ENCODE results near the gene IFIH1.

DNA sequence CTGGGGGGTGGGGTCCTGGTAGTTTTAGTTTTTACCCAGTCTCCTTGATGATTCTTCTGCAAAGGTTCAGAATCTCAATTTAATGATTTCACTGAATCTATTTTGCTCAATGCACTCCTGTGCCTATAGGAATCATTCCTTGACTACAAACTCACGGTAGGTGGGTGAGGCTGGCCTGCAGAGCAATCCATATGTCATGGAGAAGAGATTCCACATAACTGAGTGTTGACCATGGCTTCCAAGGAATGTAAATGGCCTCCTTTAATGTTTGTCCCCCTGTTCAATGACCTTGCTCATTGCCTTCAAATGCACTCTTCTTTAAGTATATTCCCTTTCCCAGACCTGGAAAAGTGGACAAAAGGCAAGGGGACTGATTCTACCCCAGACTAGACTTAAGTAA is 87.7 kb downstream of the IFIH1 start:
- TF ChIP-seq, protein P1, sequence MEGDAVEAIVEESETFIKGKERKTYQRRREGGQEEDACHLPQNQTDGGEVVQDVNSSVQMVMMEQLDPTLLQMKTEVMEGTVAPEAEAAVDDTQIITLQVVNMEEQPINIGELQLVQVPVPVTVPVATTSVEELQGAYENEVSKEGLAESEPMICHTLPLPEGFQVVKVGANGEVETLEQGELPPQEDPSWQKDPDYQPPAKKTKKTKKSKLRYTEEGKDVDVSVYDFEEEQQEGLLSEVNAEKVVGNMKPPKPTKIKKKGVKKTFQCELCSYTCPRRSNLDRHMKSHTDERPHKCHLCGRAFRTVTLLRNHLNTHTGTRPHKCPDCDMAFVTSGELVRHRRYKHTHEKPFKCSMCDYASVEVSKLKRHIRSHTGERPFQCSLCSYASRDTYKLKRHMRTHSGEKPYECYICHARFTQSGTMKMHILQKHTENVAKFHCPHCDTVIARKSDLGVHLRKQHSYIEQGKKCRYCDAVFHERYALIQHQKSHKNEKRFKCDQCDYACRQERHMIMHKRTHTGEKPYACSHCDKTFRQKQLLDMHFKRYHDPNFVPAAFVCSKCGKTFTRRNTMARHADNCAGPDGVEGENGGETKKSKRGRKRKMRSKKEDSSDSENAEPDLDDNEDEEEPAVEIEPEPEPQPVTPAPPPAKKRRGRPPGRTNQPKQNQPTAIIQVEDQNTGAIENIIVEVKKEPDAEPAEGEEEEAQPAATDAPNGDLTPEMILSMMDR (IDR thresholded peaks at IDR 0.05; ENCODE audit: insufficient read depth, low read length), result no peak
- TF ChIP-seq GABPA (IDR thresholded peaks at IDR 0.05; ENCODE audit: low read depth) (no peak), POLR2AphosphoS5 (IDR thresholded peaks at IDR 0.05; ENCODE audit: low read depth) (no peak)

All from HL-60 (cell line).